Measurements from ENCODE around the gene HNRNPA3. TPM values are rescaled to one million over a fixed set of nuclear protein-coding genes. Genes with fewer than 3 reads are reported as not detected.

The HNRNPA3 gene
- total and polyA plus RNA-seq, 2 experiments from 2014 or later = 151 to 290 TPM

DNA sequence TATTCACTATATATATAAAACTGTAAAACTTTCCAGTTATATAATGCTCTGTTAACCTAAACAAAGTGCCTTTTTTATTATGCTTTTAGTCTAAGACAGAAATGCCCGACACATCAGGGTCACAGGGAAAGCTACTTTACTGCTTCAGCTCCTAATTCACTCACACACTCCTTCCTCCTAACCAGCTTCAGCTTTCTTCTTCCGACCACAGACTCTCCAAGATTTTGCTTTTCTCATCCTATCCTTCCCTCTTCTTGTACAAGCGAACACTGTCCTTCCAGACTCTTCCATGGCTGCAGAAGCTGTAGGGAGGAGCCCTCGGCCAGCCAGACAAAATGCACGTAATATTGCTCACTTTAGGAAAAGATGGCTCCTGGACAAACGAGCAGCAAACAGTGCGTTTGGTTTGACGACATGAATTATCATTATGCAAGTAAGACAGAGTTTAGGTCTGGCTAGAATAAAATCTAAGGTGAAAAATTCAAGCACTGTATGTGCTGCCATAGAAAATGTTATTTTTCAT is 47.5 kb upstream of the HNRNPA3 start:
- Mint-ChIP-seq H3K27me3 (ENCODE audit: insufficient read depth, low read depth, poor library complexity) (peaks cover 2% of the 10 kb centered on the region), H3K4me3 (no peak overlapping the region), H3K4me1 (peaks cover 26% of the 10 kb centered on the region), H3K36me3 (ENCODE audit: low read depth) (no peaks in the 10 kb centered on the region), H3K27ac (no peak overlapping the region), H3K9me3 (no peaks in the 10 kb centered on the region)
- ATAC-seq (peak; percentile 69), DNase-seq (ENCODE audit: low spot score) (no peak)
- Histone ChIP-seq H3K27me3 (ENCODE audit: insufficient read depth) (no peaks in the 10 kb centered on the region; the same call in 1 of the 2 replicates), H3K4me1 (ENCODE audit: insufficient read depth) (peaks cover 31% of the 10 kb centered on the region), H3K79me2 (replicated peaks; ENCODE audit: insufficient read depth) (no peaks in the 10 kb centered on the region), H3K27ac (ENCODE audit: low read depth) (peak overlapping the region; percentile 60; the same call in 1 of the 2 replicates), H4K20me1 (replicated peaks; ENCODE audit: insufficient read depth) (no peaks in the 10 kb centered on the region), H3K4me3 (no peak overlapping the region), H2AFZ (peak overlapping the region; percentile 83; the same call in 1 of the 2 replicates), H3F3A (replicated peaks; ENCODE audit: low read depth) (no peaks in the 10 kb centered on the region), H3K9me2 (ENCODE audit: insufficient read depth) (no peaks in the 10 kb centered on the region), H3K4me2 (peak overlapping the region; percentile 31), H3K36me3 (ENCODE audit: insufficient read depth) (no peaks in the 10 kb centered on the region)
- TF ChIP-seq, protein P1, sequence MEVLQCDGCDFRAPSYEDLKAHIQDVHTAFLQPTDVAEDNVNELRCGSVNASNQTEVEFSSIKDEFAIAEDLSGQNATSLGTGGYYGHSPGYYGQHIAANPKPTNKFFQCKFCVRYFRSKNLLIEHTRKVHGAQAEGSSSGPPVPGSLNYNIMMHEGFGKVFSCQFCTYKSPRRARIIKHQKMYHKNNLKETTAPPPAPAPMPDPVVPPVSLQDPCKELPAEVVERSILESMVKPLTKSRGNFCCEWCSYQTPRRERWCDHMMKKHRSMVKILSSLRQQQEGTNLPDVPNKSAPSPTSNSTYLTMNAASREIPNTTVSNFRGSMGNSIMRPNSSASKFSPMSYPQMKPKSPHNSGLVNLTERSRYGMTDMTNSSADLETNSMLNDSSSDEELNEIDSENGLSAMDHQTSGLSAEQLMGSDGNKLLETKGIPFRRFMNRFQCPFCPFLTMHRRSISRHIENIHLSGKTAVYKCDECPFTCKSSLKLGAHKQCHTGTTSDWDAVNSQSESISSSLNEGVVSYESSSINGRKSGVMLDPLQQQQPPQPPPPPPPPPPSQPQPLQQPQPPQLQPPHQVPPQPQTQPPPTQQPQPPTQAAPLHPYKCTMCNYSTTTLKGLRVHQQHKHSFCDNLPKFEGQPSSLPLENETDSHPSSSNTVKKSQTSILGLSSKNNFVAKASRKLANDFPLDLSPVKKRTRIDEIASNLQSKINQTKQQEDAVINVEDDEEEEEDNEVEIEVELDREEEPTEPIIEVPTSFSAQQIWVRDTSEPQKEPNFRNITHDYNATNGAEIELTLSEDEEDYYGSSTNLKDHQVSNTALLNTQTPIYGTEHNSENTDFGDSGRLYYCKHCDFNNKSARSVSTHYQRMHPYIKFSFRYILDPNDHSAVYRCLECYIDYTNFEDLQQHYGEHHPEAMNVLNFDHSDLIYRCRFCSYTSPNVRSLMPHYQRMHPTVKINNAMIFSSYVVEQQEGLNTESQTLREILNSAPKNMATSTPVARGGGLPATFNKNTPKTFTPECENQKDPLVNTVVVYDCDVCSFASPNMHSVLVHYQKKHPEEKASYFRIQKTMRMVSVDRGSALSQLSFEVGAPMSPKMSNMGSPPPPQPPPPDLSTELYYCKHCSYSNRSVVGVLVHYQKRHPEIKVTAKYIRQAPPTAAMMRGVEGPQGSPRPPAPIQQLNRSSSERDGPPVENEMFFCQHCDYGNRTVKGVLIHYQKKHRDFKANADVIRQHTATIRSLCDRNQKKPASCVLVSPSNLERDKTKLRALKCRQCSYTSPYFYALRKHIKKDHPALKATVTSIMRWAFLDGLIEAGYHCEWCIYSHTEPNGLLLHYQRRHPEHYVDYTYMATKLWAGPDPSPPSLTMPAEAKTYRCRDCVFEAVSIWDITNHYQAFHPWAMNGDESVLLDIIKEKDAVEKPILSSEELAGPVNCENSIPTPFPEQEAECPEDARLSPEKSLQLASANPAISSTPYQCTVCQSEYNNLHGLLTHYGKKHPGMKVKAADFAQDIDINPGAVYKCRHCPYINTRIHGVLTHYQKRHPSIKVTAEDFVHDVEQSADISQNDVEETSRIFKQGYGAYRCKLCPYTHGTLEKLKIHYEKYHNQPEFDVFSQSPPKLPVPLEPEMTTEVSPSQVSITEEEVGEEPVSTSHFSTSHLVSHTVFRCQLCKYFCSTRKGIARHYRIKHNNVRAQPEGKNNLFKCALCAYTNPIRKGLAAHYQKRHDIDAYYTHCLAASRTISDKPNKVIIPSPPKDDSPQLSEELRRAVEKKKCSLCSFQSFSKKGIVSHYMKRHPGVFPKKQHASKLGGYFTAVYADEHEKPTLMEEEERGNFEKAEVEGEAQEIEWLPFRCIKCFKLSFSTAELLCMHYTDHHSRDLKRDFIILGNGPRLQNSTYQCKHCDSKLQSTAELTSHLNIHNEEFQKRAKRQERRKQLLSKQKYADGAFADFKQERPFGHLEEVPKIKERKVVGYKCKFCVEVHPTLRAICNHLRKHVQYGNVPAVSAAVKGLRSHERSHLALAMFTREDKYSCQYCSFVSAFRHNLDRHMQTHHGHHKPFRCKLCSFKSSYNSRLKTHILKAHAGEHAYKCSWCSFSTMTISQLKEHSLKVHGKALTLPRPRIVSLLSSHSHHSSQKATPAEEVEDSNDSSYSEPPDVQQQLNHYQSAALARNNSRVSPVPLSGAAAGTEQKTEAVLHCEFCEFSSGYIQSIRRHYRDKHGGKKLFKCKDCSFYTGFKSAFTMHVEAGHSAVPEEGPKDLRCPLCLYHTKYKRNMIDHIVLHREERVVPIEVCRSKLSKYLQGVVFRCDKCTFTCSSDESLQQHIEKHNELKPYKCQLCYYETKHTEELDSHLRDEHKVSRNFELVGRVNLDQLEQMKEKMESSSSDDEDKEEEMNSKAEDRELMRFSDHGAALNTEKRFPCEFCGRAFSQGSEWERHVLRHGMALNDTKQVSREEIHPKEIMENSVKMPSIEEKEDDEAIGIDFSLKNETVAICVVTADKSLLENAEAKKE (CRISPR knock-in tag; IDR thresholded peaks at IDR 0.05) = no peak
- TF ChIP-seq, protein P2, sequence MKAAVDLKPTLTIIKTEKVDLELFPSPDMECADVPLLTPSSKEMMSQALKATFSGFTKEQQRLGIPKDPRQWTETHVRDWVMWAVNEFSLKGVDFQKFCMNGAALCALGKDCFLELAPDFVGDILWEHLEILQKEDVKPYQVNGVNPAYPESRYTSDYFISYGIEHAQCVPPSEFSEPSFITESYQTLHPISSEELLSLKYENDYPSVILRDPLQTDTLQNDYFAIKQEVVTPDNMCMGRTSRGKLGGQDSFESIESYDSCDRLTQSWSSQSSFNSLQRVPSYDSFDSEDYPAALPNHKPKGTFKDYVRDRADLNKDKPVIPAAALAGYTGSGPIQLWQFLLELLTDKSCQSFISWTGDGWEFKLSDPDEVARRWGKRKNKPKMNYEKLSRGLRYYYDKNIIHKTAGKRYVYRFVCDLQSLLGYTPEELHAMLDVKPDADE (IDR thresholded peaks at IDR 0.05) = no peak
- TF ChIP-seq POLR2AphosphoS5 (IDR thresholded peaks at IDR 0.05; ENCODE audit: low read depth) (no peak), CREB1 (CRISPR knock-in tag; IDR thresholded peaks at IDR 0.05; ENCODE audit: low read depth) (no peak), ZNF114 (CRISPR knock-in tag; IDR thresholded peaks at IDR 0.05) (no peak), JUNB (IDR thresholded peaks at IDR 0.05; ENCODE audit: unreplicated experiment) (no peak), EZH2 (IDR thresholded peaks at IDR 0.05; ENCODE audit: low read depth, unreplicated experiment) (no peak), EZH2phosphoT487 (IDR thresholded peaks at IDR 0.05; ENCODE audit: unreplicated experiment) (no peak)
- TF ChIP-seq, protein P3, sequence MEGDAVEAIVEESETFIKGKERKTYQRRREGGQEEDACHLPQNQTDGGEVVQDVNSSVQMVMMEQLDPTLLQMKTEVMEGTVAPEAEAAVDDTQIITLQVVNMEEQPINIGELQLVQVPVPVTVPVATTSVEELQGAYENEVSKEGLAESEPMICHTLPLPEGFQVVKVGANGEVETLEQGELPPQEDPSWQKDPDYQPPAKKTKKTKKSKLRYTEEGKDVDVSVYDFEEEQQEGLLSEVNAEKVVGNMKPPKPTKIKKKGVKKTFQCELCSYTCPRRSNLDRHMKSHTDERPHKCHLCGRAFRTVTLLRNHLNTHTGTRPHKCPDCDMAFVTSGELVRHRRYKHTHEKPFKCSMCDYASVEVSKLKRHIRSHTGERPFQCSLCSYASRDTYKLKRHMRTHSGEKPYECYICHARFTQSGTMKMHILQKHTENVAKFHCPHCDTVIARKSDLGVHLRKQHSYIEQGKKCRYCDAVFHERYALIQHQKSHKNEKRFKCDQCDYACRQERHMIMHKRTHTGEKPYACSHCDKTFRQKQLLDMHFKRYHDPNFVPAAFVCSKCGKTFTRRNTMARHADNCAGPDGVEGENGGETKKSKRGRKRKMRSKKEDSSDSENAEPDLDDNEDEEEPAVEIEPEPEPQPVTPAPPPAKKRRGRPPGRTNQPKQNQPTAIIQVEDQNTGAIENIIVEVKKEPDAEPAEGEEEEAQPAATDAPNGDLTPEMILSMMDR (conservative IDR thresholded peaks at IDR 0.05; ENCODE audit: low read depth in 2 of 2) = no peak
- TF ChIP-seq, protein P4, sequence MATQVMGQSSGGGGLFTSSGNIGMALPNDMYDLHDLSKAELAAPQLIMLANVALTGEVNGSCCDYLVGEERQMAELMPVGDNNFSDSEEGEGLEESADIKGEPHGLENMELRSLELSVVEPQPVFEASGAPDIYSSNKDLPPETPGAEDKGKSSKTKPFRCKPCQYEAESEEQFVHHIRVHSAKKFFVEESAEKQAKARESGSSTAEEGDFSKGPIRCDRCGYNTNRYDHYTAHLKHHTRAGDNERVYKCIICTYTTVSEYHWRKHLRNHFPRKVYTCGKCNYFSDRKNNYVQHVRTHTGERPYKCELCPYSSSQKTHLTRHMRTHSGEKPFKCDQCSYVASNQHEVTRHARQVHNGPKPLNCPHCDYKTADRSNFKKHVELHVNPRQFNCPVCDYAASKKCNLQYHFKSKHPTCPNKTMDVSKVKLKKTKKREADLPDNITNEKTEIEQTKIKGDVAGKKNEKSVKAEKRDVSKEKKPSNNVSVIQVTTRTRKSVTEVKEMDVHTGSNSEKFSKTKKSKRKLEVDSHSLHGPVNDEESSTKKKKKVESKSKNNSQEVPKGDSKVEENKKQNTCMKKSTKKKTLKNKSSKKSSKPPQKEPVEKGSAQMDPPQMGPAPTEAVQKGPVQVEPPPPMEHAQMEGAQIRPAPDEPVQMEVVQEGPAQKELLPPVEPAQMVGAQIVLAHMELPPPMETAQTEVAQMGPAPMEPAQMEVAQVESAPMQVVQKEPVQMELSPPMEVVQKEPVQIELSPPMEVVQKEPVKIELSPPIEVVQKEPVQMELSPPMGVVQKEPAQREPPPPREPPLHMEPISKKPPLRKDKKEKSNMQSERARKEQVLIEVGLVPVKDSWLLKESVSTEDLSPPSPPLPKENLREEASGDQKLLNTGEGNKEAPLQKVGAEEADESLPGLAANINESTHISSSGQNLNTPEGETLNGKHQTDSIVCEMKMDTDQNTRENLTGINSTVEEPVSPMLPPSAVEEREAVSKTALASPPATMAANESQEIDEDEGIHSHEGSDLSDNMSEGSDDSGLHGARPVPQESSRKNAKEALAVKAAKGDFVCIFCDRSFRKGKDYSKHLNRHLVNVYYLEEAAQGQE (IDR thresholded peaks at IDR 0.05; ENCODE audit: unreplicated experiment) = no peak
